GM12801 (cell line): ENCODE data around the gene MAPKAP1.

Experiments
- TF ChIP-seq, protein P1 (sequence below): IDR thresholded peaks from one replicate; pipeline ENCODE4 v1.5.1; 2011; ENCODE audit warnings: control low read depth; ENCODE audit not compliant: insufficient read length; ENCODE audit errors: extremely low read depth

Gene MAPKAP1

DNA sequence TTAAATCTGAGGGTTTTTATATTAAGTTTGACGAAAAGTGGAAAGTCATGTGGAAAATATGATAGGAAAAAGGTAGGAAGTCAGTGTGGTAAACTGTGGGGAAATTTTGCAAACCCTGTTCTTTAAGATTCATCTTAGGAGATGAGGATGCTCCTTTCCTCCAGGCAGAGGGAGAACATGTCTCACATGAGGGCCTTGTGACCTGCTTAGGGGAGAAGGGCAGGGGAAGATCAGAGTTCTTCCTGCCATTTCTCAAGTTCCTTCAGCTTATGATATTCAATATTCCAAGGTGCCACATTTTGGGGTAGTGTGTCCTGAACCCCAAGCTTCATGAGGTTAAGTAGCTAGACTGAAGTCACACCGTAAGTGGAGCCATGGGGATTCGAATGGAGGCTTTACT, 53.7 kb downstream of the MAPKAP1 start:
- TF ChIP-seq, protein P1, sequence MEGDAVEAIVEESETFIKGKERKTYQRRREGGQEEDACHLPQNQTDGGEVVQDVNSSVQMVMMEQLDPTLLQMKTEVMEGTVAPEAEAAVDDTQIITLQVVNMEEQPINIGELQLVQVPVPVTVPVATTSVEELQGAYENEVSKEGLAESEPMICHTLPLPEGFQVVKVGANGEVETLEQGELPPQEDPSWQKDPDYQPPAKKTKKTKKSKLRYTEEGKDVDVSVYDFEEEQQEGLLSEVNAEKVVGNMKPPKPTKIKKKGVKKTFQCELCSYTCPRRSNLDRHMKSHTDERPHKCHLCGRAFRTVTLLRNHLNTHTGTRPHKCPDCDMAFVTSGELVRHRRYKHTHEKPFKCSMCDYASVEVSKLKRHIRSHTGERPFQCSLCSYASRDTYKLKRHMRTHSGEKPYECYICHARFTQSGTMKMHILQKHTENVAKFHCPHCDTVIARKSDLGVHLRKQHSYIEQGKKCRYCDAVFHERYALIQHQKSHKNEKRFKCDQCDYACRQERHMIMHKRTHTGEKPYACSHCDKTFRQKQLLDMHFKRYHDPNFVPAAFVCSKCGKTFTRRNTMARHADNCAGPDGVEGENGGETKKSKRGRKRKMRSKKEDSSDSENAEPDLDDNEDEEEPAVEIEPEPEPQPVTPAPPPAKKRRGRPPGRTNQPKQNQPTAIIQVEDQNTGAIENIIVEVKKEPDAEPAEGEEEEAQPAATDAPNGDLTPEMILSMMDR = no peak

DNA sequence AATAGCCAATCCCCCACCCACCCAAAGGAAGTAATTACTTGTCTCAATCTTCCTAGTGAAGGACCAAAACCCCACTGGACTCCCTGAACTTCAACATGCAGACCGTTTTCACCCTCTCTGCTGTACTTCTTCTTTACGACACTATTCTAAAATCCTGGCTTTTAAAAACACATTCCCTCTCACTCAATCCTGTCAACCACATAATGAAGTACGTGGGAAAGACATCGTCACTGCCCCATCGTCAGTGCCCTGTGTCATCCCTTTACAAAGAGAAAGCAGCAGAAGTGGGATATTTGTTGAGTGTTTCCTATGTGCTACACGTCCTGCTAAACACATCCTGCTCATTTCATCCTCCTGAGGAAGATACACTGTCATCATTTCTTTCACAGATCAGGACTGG, 54.2 kb downstream of the MAPKAP1 start:
- TF ChIP-seq, protein P1 = no peak

DNA sequence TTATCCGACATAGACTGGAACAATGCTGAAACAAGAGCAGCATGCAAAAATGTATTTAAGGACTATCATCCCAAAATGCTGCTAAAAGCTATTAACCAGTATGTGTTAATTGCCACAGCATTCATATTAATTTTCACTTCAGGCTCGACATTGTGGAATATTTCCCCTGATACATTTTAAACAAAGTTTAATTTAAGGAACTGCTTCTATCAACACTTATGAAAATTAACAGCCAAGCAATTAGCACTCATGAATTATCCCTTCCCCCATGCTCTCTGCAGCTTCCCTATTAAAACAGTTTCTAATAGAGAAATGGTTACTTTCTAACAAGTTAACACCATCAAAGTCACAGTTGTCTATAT, 54.8 kb downstream of the MAPKAP1 start:
- TF ChIP-seq, protein P1 = no peak

DNA sequence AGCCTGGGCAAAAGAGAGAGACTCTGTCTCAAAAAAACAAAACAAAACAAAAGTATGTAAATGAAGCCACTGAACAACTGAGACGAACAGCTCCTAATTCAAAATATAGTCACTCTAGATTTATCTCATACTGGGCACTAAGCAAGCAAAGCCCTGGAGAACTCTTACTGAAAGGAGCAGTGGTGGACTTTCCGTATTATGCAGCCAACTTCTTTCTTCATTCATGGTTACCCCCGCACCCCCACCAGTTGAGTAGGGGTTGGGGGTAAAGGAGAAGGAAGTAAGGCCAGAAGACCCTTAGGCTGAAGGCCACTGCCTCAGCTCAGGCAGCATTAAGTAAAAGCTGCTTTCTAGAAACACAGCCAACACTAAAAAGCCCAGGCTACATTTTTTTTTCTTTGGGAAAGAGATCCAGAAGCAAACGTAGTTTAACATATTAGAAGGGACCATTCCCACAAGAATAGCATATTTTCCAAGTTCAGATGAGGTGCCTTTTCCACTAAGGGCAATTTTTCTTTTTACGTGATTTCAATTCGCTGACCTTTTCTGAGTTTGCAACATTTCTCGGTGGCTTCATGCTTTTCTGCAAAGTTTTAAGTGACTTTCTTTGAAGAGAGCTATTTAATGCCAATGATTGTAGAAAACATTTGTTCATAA, 55.3 kb downstream of the MAPKAP1 start:
- TF ChIP-seq, protein P1 = no peak

DNA sequence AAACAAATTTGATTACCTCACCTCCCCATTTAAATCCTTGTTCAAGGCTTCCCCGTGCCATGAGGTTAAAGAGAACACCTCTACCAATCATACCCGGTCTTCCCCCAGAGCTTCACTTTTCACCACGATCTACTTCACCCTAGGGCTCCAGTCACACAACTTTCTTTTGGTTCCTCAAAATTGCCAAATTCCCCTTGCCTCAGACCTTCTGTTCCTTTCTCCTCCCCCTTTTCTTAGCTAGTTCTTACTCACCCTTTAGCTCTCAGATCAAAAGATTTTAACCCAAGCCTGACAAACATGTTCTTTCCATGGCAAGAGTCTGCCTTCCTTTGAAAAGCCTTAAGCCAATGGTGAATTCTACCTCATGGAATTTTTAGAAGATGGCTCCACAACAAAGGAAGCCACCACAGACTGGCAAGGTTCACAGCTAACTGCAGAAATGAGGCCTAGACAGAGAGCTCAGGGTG, 56.7 kb downstream of the MAPKAP1 start:
- TF ChIP-seq, protein P1 = no peak

DNA sequence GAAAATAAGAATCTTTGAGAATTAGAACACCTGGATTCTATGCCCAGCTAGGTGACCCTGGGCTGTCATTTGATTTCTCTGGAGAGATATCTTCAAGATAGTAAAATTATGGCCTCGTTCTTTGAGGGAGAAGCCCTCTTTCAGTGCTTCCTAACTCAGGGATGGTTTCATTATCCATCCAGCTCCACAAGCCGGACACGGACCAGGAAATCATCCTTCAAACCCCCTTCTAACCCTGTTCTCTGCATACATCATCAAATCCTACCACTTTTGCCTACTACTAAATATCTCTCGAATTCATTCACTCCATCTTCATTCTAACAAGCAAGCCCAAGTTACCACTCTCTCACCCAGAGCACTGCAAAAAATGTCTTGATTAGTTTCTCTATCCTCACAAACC, 57.2 kb downstream of the MAPKAP1 start:
- TF ChIP-seq, protein P1 = no peak

DNA sequence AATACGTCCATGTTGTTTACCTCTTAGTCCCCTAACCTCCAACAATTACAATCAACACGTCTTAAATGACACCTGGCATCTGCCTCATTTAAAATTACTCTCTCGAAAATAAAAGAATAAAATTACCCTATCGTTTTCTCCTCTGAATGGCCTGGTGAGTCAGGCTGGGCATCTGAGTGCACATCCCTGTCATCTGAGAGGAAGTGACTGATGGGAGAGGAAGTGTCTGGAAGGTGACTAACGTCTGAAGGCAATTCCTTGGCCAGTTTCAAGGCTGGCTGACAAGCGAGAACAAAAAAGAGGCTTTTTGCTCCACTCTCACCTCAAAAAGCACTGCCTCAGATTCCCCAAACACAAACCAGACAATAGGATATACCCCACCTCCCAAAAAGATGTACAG, 57.7 kb downstream of the MAPKAP1 start:
- TF ChIP-seq, protein P1 = no peak
